ENCODE data around the gene CROCC2. TPM values are rescaled to one million over a fixed set of nuclear protein-coding genes. Genes with fewer than 3 reads are reported as not detected.

The CROCC2 gene
- total RNA-seq, 2 experiments from 2014 or later: not detected

- Mint-ChIP-seq H3K27ac (no peak overlapping the region), H3K4me1 (ENCODE audit: low read depth) (no peaks in the 10 kb centered on the region), H3K27me3 (no peaks in the 10 kb centered on the region), H3K4me3 (no peak overlapping the region), H3K36me3 (ENCODE audit: low read depth) (no peaks in the 10 kb centered on the region), H3K9me3 (no peaks in the 10 kb centered on the region)
- DNase-seq (no peak), ATAC-seq (no peak)
- CTCF ChIA-PET: interaction anchor here (0.7 to 1.8 kb wide), 2 partner anchors 8 to 9 kb away, joined by 3 to 12 read pairs; no protein-coding TSS in a partner anchor
- intact Hi-C loops (cut with micrococcal nuclease): no loop called here
- TF ChIP-seq, protein P1, sequence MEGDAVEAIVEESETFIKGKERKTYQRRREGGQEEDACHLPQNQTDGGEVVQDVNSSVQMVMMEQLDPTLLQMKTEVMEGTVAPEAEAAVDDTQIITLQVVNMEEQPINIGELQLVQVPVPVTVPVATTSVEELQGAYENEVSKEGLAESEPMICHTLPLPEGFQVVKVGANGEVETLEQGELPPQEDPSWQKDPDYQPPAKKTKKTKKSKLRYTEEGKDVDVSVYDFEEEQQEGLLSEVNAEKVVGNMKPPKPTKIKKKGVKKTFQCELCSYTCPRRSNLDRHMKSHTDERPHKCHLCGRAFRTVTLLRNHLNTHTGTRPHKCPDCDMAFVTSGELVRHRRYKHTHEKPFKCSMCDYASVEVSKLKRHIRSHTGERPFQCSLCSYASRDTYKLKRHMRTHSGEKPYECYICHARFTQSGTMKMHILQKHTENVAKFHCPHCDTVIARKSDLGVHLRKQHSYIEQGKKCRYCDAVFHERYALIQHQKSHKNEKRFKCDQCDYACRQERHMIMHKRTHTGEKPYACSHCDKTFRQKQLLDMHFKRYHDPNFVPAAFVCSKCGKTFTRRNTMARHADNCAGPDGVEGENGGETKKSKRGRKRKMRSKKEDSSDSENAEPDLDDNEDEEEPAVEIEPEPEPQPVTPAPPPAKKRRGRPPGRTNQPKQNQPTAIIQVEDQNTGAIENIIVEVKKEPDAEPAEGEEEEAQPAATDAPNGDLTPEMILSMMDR (IDR thresholded peaks at IDR 0.05): no peak
- POLR2A ChIA-PET: no interaction called here
Observed at GRCh38 chr2:240981871-240982800, 76.0 kb downstream of the CROCC2 start.

GRCh38 chr2:240982821-240983281, 76.7 kb downstream of the CROCC2 start:
- DNase-seq: no peak
- H3K27me3 Mint-ChIP-seq: no peaks in the 10 kb centered on the region
- no peak overlapping the region for H3K27ac Mint-ChIP-seq
- ChIA-PET CTCF (interaction anchor here (0.8 to 1.8 kb wide), 8 partner anchors 10 to 167 kb away, joined by 3 to 12 read pairs (median 4); partner anchors contain the start of gene PASK), POLR2A (no interaction called here)
- no peak for ATAC-seq
- no peaks in the 10 kb centered on the region for H3K36me3 Mint-ChIP-seq (ENCODE audit: low read depth)
- no peaks in the 10 kb centered on the region for H3K9me3 Mint-ChIP-seq
- intact Hi-C loops (cut with micrococcal nuclease): no loop called here
- no peak overlapping the region for H3K4me3 Mint-ChIP-seq
- no peaks in the 10 kb centered on the region for H3K4me1 Mint-ChIP-seq (ENCODE audit: low read depth)
- TF ChIP-seq, protein P1 (IDR thresholded peaks at IDR 0.05): no peak

DNA sequence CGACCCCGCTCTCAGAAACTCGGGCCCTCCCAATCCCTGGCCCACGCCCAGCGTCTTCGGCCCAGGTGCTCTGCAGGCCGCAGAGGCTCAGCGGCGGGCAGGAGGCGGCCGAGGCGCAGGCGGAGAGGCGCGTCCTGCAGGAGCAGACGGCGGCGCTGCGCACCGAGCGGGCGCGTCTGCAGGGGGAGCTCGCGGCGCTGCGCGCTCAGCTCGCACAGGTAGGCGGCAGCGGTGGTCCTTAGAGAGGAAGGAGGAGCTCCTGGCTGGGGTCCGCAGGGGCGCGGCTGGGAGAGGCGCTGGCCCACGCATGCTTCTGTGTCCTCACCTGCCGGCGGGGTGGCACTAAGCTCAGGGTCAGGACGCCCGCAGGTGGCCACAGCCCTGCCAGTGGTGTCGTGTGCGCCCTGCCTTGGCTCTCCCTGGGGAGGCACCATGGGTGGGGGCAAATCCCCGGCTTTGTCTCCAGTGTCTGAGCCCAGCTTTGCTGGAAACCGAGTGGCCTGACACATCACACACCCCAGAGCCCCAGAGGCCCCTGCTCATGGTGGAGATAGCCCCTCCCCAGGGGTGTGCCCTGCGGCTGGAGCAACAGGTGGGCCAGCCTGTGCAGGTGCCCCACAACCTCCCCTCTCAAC, 77.3 kb downstream of the CROCC2 start:
- H3K4me3 Mint-ChIP-seq: no peak overlapping the region
- no peaks in the 10 kb centered on the region for H3K36me3 Mint-ChIP-seq (ENCODE audit: low read depth)
- intact Hi-C loops (cut with micrococcal nuclease): no loop called here
- CTCF ChIA-PET: interaction anchor here (0.6 to 1.8 kb wide), 14 partner anchors 11 to 166 kb away, joined by 3 to 12 read pairs (median 3); partner anchors contain the start of genes PASK and SNED1
- H3K27me3 Mint-ChIP-seq: no peaks in the 10 kb centered on the region
- H3K27ac Mint-ChIP-seq: no peak overlapping the region
- peak; percentile 53 for DNase-seq
- ATAC-seq: peak; percentile 94
- no peaks in the 10 kb centered on the region for H3K9me3 Mint-ChIP-seq
- TF ChIP-seq, protein P1 (IDR thresholded peaks at IDR 0.05): peak; percentile 75
- POLR2A ChIA-PET: no interaction called here
- no peaks in the 10 kb centered on the region for H3K4me1 Mint-ChIP-seq (ENCODE audit: low read depth)

DNA sequence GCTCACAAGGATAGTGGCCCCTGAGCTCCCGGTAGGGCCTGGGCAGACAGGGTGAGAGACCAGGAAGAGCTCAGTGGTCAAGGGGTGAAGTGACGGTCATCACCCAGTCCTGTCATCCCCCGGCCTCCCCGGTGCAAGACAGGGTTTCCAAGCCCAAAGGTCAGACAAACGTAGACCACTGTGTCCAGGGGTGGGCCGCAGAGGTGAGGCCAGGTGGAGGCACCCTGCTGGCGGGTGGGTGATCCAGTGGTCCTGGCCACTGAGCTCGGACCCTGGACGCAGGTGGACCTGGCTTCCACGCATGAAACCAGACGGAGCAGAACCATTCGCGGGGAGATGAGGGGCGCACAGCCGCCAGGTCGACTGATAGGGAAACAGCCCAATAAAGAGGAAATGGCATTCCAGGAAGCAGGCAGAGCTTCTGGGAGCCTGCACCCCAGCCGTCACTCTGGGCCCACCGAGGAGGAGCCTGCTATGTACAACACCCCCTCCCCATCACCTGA, 77.9 kb downstream of the CROCC2 start:
- no peak for ATAC-seq
- ChIA-PET CTCF (interaction anchor here (0.6 to 1.8 kb wide), 14 partner anchors 11 to 165 kb away, joined by 3 to 12 read pairs (median 3); partner anchors contain the start of genes PASK and SNED1), POLR2A (no interaction called here)
- no peak for DNase-seq
- intact Hi-C loops (cut with micrococcal nuclease): no loop called here
- Mint-ChIP-seq H3K27me3 (no peaks in the 10 kb centered on the region), H3K4me1 (ENCODE audit: low read depth) (no peaks in the 10 kb centered on the region), H3K4me3 (no peak overlapping the region), H3K36me3 (ENCODE audit: low read depth) (no peaks in the 10 kb centered on the region), H3K9me3 (no peaks in the 10 kb centered on the region), H3K27ac (no peak overlapping the region)
- TF ChIP-seq, protein P1 (IDR thresholded peaks at IDR 0.05): no peak
